Skeletal muscle tissue (tissue), 4 donors: Measurements from ENCODE around the gene HSPA2. TPM values are rescaled to one million over a fixed set of nuclear protein-coding genes. Genes with fewer than 3 reads are reported as not detected.
"Not testable (repeated sequence)": the region's sequence is repeated elsewhere in the genome, so short reads cannot be mapped to it uniquely, and the experiment has no call there.

Source experiments
- H3K27ac ChIP-seq: one replicate; pipeline ENCODE4 v1.7.0; 2013; ENCODE audit warnings: mild to moderate bottlenecking, low read depth, low read length, inconsistent platforms
- H3K27me3 ChIP-seq, 3 donors: one replicate each; pipeline ENCODE4 v1.7.0; 2013; ENCODE audit warnings: low read length in 3 of 3; ENCODE audit not compliant: control insufficient read depth in 3 of 3, insufficient read depth in 3 of 3
- H3K36me3 ChIP-seq, 3 donors: one replicate each; pipeline ENCODE4 v1.7.0; 2013; ENCODE audit warnings: low read length in 3 of 3; ENCODE audit not compliant: control insufficient read depth in 3 of 3, insufficient read depth in 3 of 3
- H3K4me1 ChIP-seq, 3 donors: one replicate each; pipeline ENCODE4 v1.7.0; 2013; ENCODE audit warnings: low read length in 3 of 3, mild to moderate bottlenecking in 3 of 3; ENCODE audit not compliant: control insufficient read depth in 3 of 3, insufficient read depth in 3 of 3
- H3K4me3 ChIP-seq, 3 donors: one replicate each; pipeline ENCODE4 v1.7.0; 2013; ENCODE audit warnings: low read length in 3 of 3
- H3K9ac ChIP-seq, 3 donors: one replicate each; pipeline ENCODE4 v1.7.0; 2013; ENCODE audit warnings: low read length in 3 of 3, mild to moderate bottlenecking in 3 of 3, moderate library complexity in 2 of 3, low read depth in 1 of 3
- H3K9me3 ChIP-seq, 3 donors: one replicate each; pipeline ENCODE4 v1.7.0; 2013; ENCODE audit warnings: low read length in 3 of 3; ENCODE audit not compliant: control insufficient read depth in 3 of 3
- total RNA-seq: library from RNA; depleted of rRNA; stranded (reverse); fragments of >200 nt; gene quantifications from one replicate; pipeline ENCODE4 v1.2.3, GENCODE V29; 2014
- donor health status: Osteomylitis.

Gene HSPA2
- total RNA-seq, 1 donor from 2014 or later = 11.0 TPM

GRCh38 chr14:64513271-64513670, 27.3 kb upstream of the HSPA2 start:
- Histone ChIP-seq H3K4me3 (no peak overlapping the region), H3K27me3 (no peaks in the 10 kb centered on the region), H3K4me1 (peaks cover 17 to 37% (median 36%) of the 10 kb centered on the region in 3 donors), H3K27ac (no peak overlapping the region), H3K9ac (no peak overlapping the region), H3K36me3 (no peaks in the 10 kb centered on the region), H3K9me3 (no peaks in the 10 kb centered on the region)

- Histone ChIP-seq H3K27me3 (no peaks in the 10 kb centered on the region), H3K4me3 (no peak overlapping the region), H3K36me3 (no peaks in the 10 kb centered on the region), H3K9ac (no peak overlapping the region), H3K4me1 (peaks cover 16 to 32% (median 31%) of the 10 kb centered on the region in 3 donors), H3K27ac (no peak overlapping the region), H3K9me3 (no peaks in the 10 kb centered on the region)
Observed at GRCh38 chr14:64515053-64515452, 25.5 kb upstream of the HSPA2 start.

- Histone ChIP-seq H3K36me3 (peaks cover 0 to 6% (median 2%) of the 10 kb centered on the region in 3 donors), H3K4me3 (no peak overlapping the region), H3K27me3 (no peaks in the 10 kb centered on the region), H3K4me1 (peaks cover 9 to 18% (median 17%) of the 10 kb centered on the region in 3 donors), H3K9me3 (no peaks in the 10 kb centered on the region), H3K27ac (no peak overlapping the region), H3K9ac (no peak overlapping the region)
Observed at GRCh38 chr14:64516969-64517368, 23.6 kb upstream of the HSPA2 start.

- H3K4me3 ChIP-seq, H3K9me3 ChIP-seq, H3K9ac ChIP-seq, H3K27ac ChIP-seq, H3K27me3 ChIP-seq: not testable (repeated sequence)
- peaks cover 9 to 14% (median 12%) of the 10 kb centered on the region in 3 donors for H3K4me1 ChIP-seq
- peaks cover 0 to 13% (median 9%) of the 10 kb centered on the region in 3 donors for H3K36me3 ChIP-seq
Observed at GRCh38 chr14:64517667-64518066, 22.9 kb upstream of the HSPA2 start.

GRCh38 chr14:64518229-64518628, 22.3 kb upstream of the HSPA2 start:
- H3K9me3 ChIP-seq = no peaks in the 10 kb centered on the region
- H3K9ac ChIP-seq = no peak overlapping the region
- no peak overlapping the region for H3K27ac ChIP-seq
- peaks cover 4 to 9% (median 8%) of the 10 kb centered on the region in 3 donors for H3K4me1 ChIP-seq
- H3K27me3 ChIP-seq = no peaks in the 10 kb centered on the region
- no peak overlapping the region for H3K4me3 ChIP-seq
- H3K36me3 ChIP-seq = peaks cover 0 to 19% (median 11%) of the 10 kb centered on the region in 3 donors

- Histone ChIP-seq H3K4me1 (peaks cover 4 to 9% (median 8%) of the 10 kb centered on the region in 3 donors), H3K9ac (no peak overlapping the region), H3K4me3 (no peak overlapping the region), H3K36me3 (peaks cover 0 to 21% (median 15%) of the 10 kb centered on the region in 3 donors), H3K27me3 (no peaks in the 10 kb centered on the region), H3K9me3 (no peaks in the 10 kb centered on the region), H3K27ac (no peak overlapping the region)
Observed at GRCh38 chr14:64520699-64521098, 19.8 kb upstream of the HSPA2 start.

- Histone ChIP-seq H3K4me3 (no peak overlapping the region), H3K9me3 (no peaks in the 10 kb centered on the region), H3K36me3 (peaks cover 0 to 21% (median 15%) of the 10 kb centered on the region in 3 donors), H3K27ac (no peak overlapping the region), H3K4me1 (peaks cover 4 to 6% (median 4%) of the 10 kb centered on the region in 3 donors), H3K27me3 (no peaks in the 10 kb centered on the region), H3K9ac (no peak overlapping the region)
Observed at GRCh38 chr14:64522591-64523355, 17.8 kb upstream of the HSPA2 start.

DNA sequence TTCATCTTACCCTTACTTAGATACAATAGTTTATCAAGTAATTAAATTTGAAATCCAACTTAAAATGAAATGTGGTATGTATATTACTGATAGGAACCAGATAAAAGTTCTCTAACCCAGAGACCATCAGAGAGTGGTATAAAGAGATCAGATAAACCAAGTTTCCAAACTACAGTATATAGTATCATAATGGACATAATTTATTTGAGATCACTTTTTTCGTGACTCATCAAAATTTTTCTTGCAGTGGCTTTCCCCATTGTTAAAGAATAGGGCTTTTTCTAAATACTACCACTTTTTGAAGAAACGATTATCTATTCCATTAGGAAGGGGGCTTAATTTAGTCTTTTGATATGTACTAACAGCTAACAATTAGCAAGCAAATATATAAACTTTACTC, 15.2 kb upstream of the HSPA2 start:
- H3K27ac ChIP-seq = no peak overlapping the region
- H3K4me3 ChIP-seq = no peak overlapping the region

GRCh38 chr14:64531567-64531966, 9.0 kb upstream of the HSPA2 start:
- no peaks in the 10 kb centered on the region for H3K27me3 ChIP-seq
- no peak overlapping the region for H3K9ac ChIP-seq
- no peaks in the 10 kb centered on the region for H3K9me3 ChIP-seq
- no peak overlapping the region for H3K27ac ChIP-seq
- H3K36me3 ChIP-seq = no peaks in the 10 kb centered on the region
- H3K4me1 ChIP-seq = no peaks in the 10 kb centered on the region
- H3K4me3 ChIP-seq = no peak overlapping the region

More for the DNA sequence above, 15.2 kb upstream of the HSPA2 start:
- H3K36me3 ChIP-seq = peaks cover 0 to 21% (median 15%) of the 10 kb centered on the region in 3 donors
- H3K9ac ChIP-seq = no peak overlapping the region
- H3K4me1 ChIP-seq = no peaks in the 10 kb centered on the region
- no peaks in the 10 kb centered on the region for H3K27me3 ChIP-seq
- H3K9me3 ChIP-seq = no peaks in the 10 kb centered on the region

DNA sequence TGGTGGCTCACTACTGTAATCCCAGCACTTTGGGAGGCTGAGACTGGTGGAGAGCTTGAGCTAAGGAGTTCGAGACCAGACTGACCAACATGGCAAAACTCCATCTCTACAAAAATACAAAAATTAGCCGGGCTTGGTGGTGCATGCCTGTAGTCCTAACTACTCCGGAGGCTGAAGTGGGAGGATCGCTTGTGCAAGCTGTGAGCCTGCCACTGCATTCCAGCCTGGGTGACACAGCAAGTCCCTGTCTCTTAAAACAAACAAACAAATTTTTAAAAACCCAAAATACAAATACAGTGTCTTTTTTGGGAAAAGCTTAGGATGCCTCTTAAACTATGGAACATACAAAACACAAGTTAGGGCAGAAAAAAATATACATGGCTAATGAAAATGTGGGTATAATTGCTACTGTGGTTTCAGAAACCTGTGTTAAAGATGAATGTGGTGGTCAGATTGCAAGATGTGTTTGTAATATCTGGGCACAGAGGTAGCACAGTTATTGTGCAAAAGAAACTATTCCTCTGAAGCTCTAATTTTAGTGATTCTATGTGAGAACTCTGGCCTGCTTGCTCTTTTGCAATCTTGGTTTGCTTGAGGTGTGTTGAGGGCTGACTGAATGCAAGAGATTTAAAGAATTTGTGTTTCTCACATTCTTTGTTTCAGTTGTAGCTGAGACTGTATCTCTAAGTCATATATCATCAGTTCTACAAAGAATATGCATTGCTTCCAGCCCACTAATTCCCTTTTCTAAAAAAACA, 3.9 kb upstream of the HSPA2 start:
- Histone ChIP-seq H3K9me3 (no peaks in the 10 kb centered on the region), H3K4me3 (no peak overlapping the region), H3K36me3 (no peaks in the 10 kb centered on the region), H3K27ac (no peak overlapping the region), H3K27me3 (peaks cover 0 to 5% (median 0%) of the 10 kb centered on the region in 3 donors), H3K4me1 (peaks cover 15 to 17% (median 16%) of the 10 kb centered on the region in 3 donors), H3K9ac (no peak overlapping the region)
